H9 (cell line): ENCODE results near the gene SCYGR6. TPM values are rescaled to one million over a fixed set of nuclear protein-coding genes. Genes with fewer than 3 reads are reported as not detected.

Experiments used
- DNase-seq: peaks from one replicate; pipeline ENCODE4 v3.0.0-alpha.2; 2017
- H2AFZ ChIP-seq: one replicate; pipeline ENCODE4 v1.6.1; 2013; ENCODE audit warnings: mild to moderate bottlenecking, low read length, control low read depth, moderate library complexity
- H2AK5ac ChIP-seq: 2 replicates; pipeline ENCODE4 v1.6.1; 2013; ENCODE audit warnings: low read length, control low read depth, mixed read lengths; ENCODE audit not compliant: insufficient read length
- H2BK120ac ChIP-seq: one replicate; pipeline ENCODE4 v1.6.1; 2013; ENCODE audit warnings: low read depth, mild to moderate bottlenecking, low read length, control low read depth, inconsistent platforms; ENCODE audit not compliant: poor library complexity, severe bottlenecking
- H2BK12ac ChIP-seq: 2 replicates; pipeline ENCODE4 v1.6.1; 2013; ENCODE audit warnings: low read length, control low read depth, mixed read lengths, low read depth; ENCODE audit not compliant: insufficient read length
- H2BK15ac ChIP-seq: 2 replicates; pipeline ENCODE4 v1.6.1; 2013; ENCODE audit warnings: low read depth, low read length, control low read depth
- H2BK20ac ChIP-seq: one replicate; pipeline ENCODE4 v1.6.1; 2013; ENCODE audit warnings: low read depth, mild to moderate bottlenecking, low read length, control low read depth, inconsistent platforms; ENCODE audit not compliant: poor library complexity, severe bottlenecking
- H2BK5ac ChIP-seq: 2 replicates; pipeline ENCODE4 v1.6.1; 2013; ENCODE audit warnings: low read length, control low read depth, mixed read lengths; ENCODE audit not compliant: insufficient read length
- H3K14ac ChIP-seq: 2 replicates; pipeline ENCODE4 v1.6.1; 2013; ENCODE audit warnings: low read length, control low read depth; ENCODE audit not compliant: insufficient read depth
- H3K18ac ChIP-seq: 2 replicates; pipeline ENCODE4 v1.6.1; 2013; ENCODE audit warnings: low read depth, mild to moderate bottlenecking, mixed read lengths, low read length, control low read depth; ENCODE audit not compliant: insufficient read length
- H3K23ac ChIP-seq: 2 replicates; pipeline ENCODE4 v1.6.1; 2013; ENCODE audit warnings: low read length, control low read depth, mixed read lengths, low read depth; ENCODE audit not compliant: insufficient read length
- H3K23me2 ChIP-seq: 2 replicates; pipeline ENCODE4 v1.6.1; 2013; ENCODE audit warnings: low read depth, mild to moderate bottlenecking, mixed read lengths, low read length, control low read depth; ENCODE audit not compliant: insufficient read length, poor library complexity, severe bottlenecking
- H3K27ac ChIP-seq: 2 replicates; pipeline ENCODE4 v1.5.1; 2013; ENCODE audit warnings: low read length, control low read depth, mixed read lengths, low read depth; ENCODE audit not compliant: insufficient read length
- H3K27me3 ChIP-seq: 2 replicates; pipeline ENCODE4 v1.6.1; 2013; ENCODE audit warnings: low read length, control low read depth, inconsistent platforms; ENCODE audit not compliant: insufficient read depth
- H3K4ac ChIP-seq: 2 replicates; pipeline ENCODE4 v1.6.1; 2013; ENCODE audit warnings: low read depth, mild to moderate bottlenecking, control low read depth, inconsistent platforms, low read length, moderate library complexity
- H3K4me1 ChIP-seq: 2 replicates; pipeline ENCODE4 v1.6.1; 2013; ENCODE audit warnings: low read length, control low read depth, inconsistent platforms; ENCODE audit not compliant: insufficient read depth
- H3K4me2 ChIP-seq: 2 replicates; pipeline ENCODE4 v1.6.1; 2013; ENCODE audit warnings: low read length, control low read depth, mixed read lengths; ENCODE audit not compliant: insufficient read length, insufficient read depth
- H3K56ac ChIP-seq: 2 replicates; pipeline ENCODE4 v1.6.1; 2013; ENCODE audit warnings: low read depth, mild to moderate bottlenecking, mixed read lengths, low read length, control low read depth; ENCODE audit not compliant: insufficient read length
- H3K79me1 ChIP-seq: 2 replicates; pipeline ENCODE4 v1.6.1; 2013; ENCODE audit warnings: low read depth, mild to moderate bottlenecking, moderate library complexity, low read length, control low read depth, inconsistent platforms; ENCODE audit not compliant: insufficient read depth, poor library complexity, severe bottlenecking
- H3K79me2 ChIP-seq: 2 replicates; pipeline ENCODE4 v1.6.1; 2013; ENCODE audit warnings: low read length, control low read depth, inconsistent platforms; ENCODE audit not compliant: insufficient read depth
- H3K9ac ChIP-seq: 2 replicates; pipeline ENCODE4 v1.6.1; 2013; ENCODE audit warnings: low read length, control low read depth, mixed read lengths; ENCODE audit not compliant: insufficient read length; ENCODE audit errors: extremely low read depth
- H3K9me3 ChIP-seq: one replicate; pipeline ENCODE4 v1.6.1; 2013; ENCODE audit warnings: low read depth, low read length, inconsistent platforms; ENCODE audit not compliant: control insufficient read depth
- H3T11ph ChIP-seq: one replicate; pipeline ENCODE4 v1.6.1; 2013; ENCODE audit warnings: mild to moderate bottlenecking, low read length, control low read depth, inconsistent platforms
- H4K20me1 ChIP-seq: one replicate; pipeline ENCODE4 v1.6.1; 2013; ENCODE audit not compliant: control insufficient read depth, insufficient read length, insufficient read depth
- H4K5ac ChIP-seq: 2 replicates; pipeline ENCODE4 v1.6.1; 2013; ENCODE audit warnings: low read depth, mild to moderate bottlenecking, mixed read lengths, low read length, control low read depth; ENCODE audit not compliant: insufficient read length
- H4K8ac ChIP-seq: replicated peaks from 2 replicates; pipeline ENCODE4 v1.6.1; 2013; ENCODE audit warnings: low read length, control low read depth, mixed read lengths, low read depth; ENCODE audit not compliant: insufficient read length
- H4K91ac ChIP-seq: 2 replicates; pipeline ENCODE4 v1.6.1; 2013; ENCODE audit warnings: low read depth, mild to moderate bottlenecking, moderate library complexity, mixed read lengths, low read length, control low read depth; ENCODE audit not compliant: insufficient read length
- H3K27ac Mint-ChIP-seq, 3 experiments: 2 replicates in 2 of 3; 3 replicates in 1 of 3; pipeline ENCODE4 v1.8.0; 2020 to 2021; ENCODE audit warnings: mixed read lengths in 3 of 3, mild to moderate bottlenecking in 1 of 3, moderate library complexity in 1 of 3
- H3K27me3 Mint-ChIP-seq: 2 replicates; pipeline ENCODE4 v1.8.0; 2021; ENCODE audit warnings: low read depth, mild to moderate bottlenecking, moderate library complexity, mixed read lengths
- H3K36me3 Mint-ChIP-seq, 3 experiments: 2 replicates in 2 of 3; 3 replicates in 1 of 3; pipeline ENCODE4 v1.8.0; 2020 to 2021; ENCODE audit warnings: low read depth in 3 of 3, mixed read lengths in 3 of 3; ENCODE audit not compliant: insufficient read depth in 1 of 3
- H3K4me1 Mint-ChIP-seq, 2 experiments: 2 replicates each; pipeline ENCODE4 v1.8.0; 2020; ENCODE audit warnings: mixed read lengths in 2 of 2
- H3K4me3 Mint-ChIP-seq, 2 experiments: 2 replicates in 1 of 2; 3 replicates in 1 of 2; pipeline ENCODE4 v1.8.0; 2020 to 2021; ENCODE audit warnings: mild to moderate bottlenecking in 2 of 2, mixed read lengths in 2 of 2, moderate library complexity in 1 of 2
- H3K9me3 Mint-ChIP-seq, 2 experiments: 2 replicates in 1 of 2; 3 replicates in 1 of 2; pipeline ENCODE4 v1.8.0; 2020; ENCODE audit warnings: mild to moderate bottlenecking in 2 of 2, mixed read lengths in 2 of 2, moderate library complexity in 1 of 2
- CTCF ChIP-seq: fragments of 200-600 bp; sonication (generic); conservative IDR thresholded peaks from 3 replicates; pipeline ENCODE4 v1.8.0; 2021; ENCODE audit warnings: antibody characterized with exemption, mild to moderate bottlenecking
- WGBS: extraction: QIAGEN DNeasy Blood & Tissue Kit; methylation state at CpG from one replicate; pipeline ENCODE4 v1.1.7; 2013; ENCODE audit warnings: missing lambda C conversion rate, low lambda C conversion rate, mixed read lengths; ENCODE audit not compliant: insufficient read length; ENCODE audit errors: extremely low coverage; 5-methylcytosine and 5-hydroxymethylcytosine counted together
- total RNA-seq: library from RNA; stranded (reverse); gene quantifications from 2 replicates; pipeline ENCODE4 v1.2.1, GENCODE V29; 2021

Gene SCYGR6
- total RNA-seq, 1 experiment from 2014 or later = not detected

GRCh38 chr2:227703280-227703732, 21.3 kb downstream of the SCYGR6 start:
- Histone ChIP-seq H2AFZ (no peak overlapping the region), H3K4me2 (no peak overlapping the region)
- WGBS = no CpG with 5 or more reads among the region's 4 CpGs

More at GRCh38 chr2:227703280-227703732, 21.3 kb downstream of the SCYGR6 start:
- Histone ChIP-seq H3K27ac (no peak overlapping the region), H2BK120ac (no peak overlapping the region), H3K23ac (no peak overlapping the region), H2BK15ac (no peak overlapping the region), H2BK12ac (no peak overlapping the region), H2AK5ac (no peak overlapping the region), H3K4ac (no peak overlapping the region), H3K23me2 (no peaks in the 10 kb centered on the region), H2BK20ac (no peak overlapping the region), H3T11ph (no peak overlapping the region), H4K91ac (no peak overlapping the region), H2BK5ac (no peak overlapping the region), H3K18ac (no peak overlapping the region), H3K79me1 (no peaks in the 10 kb centered on the region), H3K79me2 (no peaks in the 10 kb centered on the region), H3K9ac (no peak overlapping the region), H4K20me1 (no peaks in the 10 kb centered on the region), H4K8ac (no peak overlapping the region), H3K56ac (no peak overlapping the region), H3K4me1 (no peaks in the 10 kb centered on the region), H3K27me3 (no peaks in the 10 kb centered on the region), H4K5ac (no peak overlapping the region), H3K9me3 (no peaks in the 10 kb centered on the region), H3K14ac (no peak overlapping the region)
- H3K4me1 Mint-ChIP-seq = peaks cover 0 to 8% of the 10 kb centered on the region in 2 experiments; a peak in 2 of 4 replicates
- no peaks in the 10 kb centered on the region; a peak in 1 of 5 replicates for H3K9me3 Mint-ChIP-seq
- H3K27ac Mint-ChIP-seq = no peak overlapping the region; a peak in 2 of 7 replicates
- H3K36me3 Mint-ChIP-seq = peaks cover 0 to 8% (median 5%) of the 10 kb centered on the region in 3 experiments; a peak in 5 of 7 replicates
- H3K4me3 Mint-ChIP-seq = no peak overlapping the region
- H3K27me3 Mint-ChIP-seq = no peaks in the 10 kb centered on the region
- DNase-seq = no peak
- TF ChIP-seq CTCF = no peak
